ENCODE data around the gene NPDC1.

GRCh38 chr9:136992819-136993369 is 53.1 kb downstream of the NPDC1 start:
- peak in 1 of 3 donors; percentile 1 for TF ChIP-seq CTCF (IDR thresholded peaks at IDR 0.05)
- TF ChIP-seq POLR2A (IDR thresholded peaks at IDR 0.05): no peak
- no peak for TF ChIP-seq POLR2AphosphoS5 (IDR thresholded peaks at IDR 0.05)

Data from breast epithelium (tissue), 3 donors.